ENCODE results near the gene ZBTB45. TPM values are rescaled to one million over a fixed set of nuclear protein-coding genes. Genes with fewer than 3 reads are reported as not detected.

The ZBTB45 gene
- total and polyA plus RNA-seq, 9 of the 15 experiments (the other 6 are each of a cell fraction or from before 2014, with no cell fraction given), result 0.08 to 16.1 (median 1.8) TPM

GRCh38 chr19:58513694-58514563 is 5.7 kb downstream of the ZBTB45 start (continued):
- TF ChIP-seq CCNT2 (IDR thresholded peaks at IDR 0.05; ENCODE audit: borderline replicate concordance, extremely low read depth, insufficient read length, low read depth, low read length) (peak; percentile 69), PHF8 (IDR thresholded peaks at IDR 0.05; ENCODE audit: borderline replicate concordance, low read length) (peak; percentile 54; the same call in 1 of the 2 replicates), RFX1 (IDR thresholded peaks at IDR 0.05) (no peak), SRSF3 (IDR thresholded peaks at IDR 0.05; ENCODE audit: insufficient read depth, low read length) (no peak), SOX6 (IDR thresholded peaks at IDR 0.05) (peak; percentile 66), IRF2 (CRISPR knock-in tag; IDR thresholded peaks at IDR 0.05) (0 out of 2 replicates have a peak, but pooled peaks have one; percentile 16), EGR1 (conservative IDR thresholded peaks at IDR 0.05) (peak; percentile 60), ZNF197 (CRISPR knock-in tag; IDR thresholded peaks at IDR 0.05; ENCODE audit: low read depth) (0 out of 2 replicates have a peak, but pooled peaks have one; percentile 40), ARID2 (IDR thresholded peaks at IDR 0.05) (no peak), RB1 (IDR thresholded peaks at IDR 0.05; ENCODE audit: low read depth) (peak; percentile 98), FUS (optimal IDR thresholded peaks at IDR 0.05; ENCODE audit: low read depth, low read length) (peak; percentile 82), HDAC2 (IDR thresholded peaks at IDR 0.05) (0 out of 2 replicates have a peak, but pooled peaks have one; percentile 38), TRIM24 (IDR thresholded peaks at IDR 0.05) (peak in 1 of 2 experiments; percentile 12; a peak in 1 of 4 replicates), EP400 (IDR thresholded peaks at IDR 0.05) (peak; percentile 87), SMAD1 (IDR thresholded peaks at IDR 0.05; ENCODE audit: low read depth, low read length, partially characterized antibody) (no peak), MBD2 (IDR thresholded peaks at IDR 0.05; ENCODE audit: borderline replicate concordance, low read depth) (no peak), SETDB1 (IDR thresholded peaks at IDR 0.05; ENCODE audit: low read length) (peak; percentile 63), POLR2B (IDR thresholded peaks at IDR 0.05; ENCODE audit: low read depth, partially characterized antibody) (peak; percentile 52), CXXC5 (CRISPR knock-in tag; IDR thresholded peaks at IDR 0.05) (peak; percentile 92)
- TF ChIP-seq, protein P1, sequence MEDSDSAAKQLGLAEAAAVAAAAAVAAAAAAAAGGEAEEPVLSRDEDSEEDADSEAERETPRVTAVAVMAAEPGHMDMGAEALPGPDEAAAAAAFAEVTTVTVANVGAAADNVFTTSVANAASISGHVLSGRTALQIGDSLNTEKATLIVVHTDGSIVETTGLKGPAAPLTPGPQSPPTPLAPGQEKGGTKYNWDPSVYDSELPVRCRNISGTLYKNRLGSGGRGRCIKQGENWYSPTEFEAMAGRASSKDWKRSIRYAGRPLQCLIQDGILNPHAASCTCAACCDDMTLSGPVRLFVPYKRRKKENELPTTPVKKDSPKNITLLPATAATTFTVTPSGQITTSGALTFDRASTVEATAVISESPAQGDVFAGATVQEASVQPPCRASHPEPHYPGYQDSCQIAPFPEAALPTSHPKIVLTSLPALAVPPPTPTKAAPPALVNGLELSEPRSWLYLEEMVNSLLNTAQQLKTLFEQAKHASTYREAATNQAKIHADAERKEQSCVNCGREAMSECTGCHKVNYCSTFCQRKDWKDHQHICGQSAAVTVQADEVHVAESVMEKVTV (CRISPR knock-in tag; IDR thresholded peaks at IDR 0.05), result peak; percentile 46; the same call in 1 of the 2 replicates
- TF ChIP-seq, protein P2, sequence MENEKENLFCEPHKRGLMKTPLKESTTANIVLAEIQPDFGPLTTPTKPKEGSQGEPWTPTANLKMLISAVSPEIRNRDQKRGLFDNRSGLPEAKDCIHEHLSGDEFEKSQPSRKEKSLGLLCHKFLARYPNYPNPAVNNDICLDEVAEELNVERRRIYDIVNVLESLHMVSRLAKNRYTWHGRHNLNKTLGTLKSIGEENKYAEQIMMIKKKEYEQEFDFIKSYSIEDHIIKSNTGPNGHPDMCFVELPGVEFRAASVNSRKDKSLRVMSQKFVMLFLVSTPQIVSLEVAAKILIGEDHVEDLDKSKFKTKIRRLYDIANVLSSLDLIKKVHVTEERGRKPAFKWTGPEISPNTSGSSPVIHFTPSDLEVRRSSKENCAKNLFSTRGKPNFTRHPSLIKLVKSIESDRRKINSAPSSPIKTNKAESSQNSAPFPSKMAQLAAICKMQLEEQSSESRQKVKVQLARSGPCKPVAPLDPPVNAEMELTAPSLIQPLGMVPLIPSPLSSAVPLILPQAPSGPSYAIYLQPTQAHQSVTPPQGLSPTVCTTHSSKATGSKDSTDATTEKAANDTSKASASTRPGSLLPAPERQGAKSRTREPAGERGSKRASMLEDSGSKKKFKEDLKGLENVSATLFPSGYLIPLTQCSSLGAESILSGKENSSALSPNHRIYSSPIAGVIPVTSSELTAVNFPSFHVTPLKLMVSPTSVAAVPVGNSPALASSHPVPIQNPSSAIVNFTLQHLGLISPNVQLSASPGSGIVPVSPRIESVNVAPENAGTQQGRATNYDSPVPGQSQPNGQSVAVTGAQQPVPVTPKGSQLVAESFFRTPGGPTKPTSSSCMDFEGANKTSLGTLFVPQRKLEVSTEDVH (IDR thresholded peaks at IDR 0.05; ENCODE audit: low read depth, partially characterized antibody), result peak; percentile 78
- TF ChIP-seq, protein P3, sequence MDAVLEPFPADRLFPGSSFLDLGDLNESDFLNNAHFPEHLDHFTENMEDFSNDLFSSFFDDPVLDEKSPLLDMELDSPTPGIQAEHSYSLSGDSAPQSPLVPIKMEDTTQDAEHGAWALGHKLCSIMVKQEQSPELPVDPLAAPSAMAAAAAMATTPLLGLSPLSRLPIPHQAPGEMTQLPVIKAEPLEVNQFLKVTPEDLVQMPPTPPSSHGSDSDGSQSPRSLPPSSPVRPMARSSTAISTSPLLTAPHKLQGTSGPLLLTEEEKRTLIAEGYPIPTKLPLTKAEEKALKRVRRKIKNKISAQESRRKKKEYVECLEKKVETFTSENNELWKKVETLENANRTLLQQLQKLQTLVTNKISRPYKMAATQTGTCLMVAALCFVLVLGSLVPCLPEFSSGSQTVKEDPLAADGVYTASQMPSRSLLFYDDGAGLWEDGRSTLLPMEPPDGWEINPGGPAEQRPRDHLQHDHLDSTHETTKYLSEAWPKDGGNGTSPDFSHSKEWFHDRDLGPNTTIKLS (IDR thresholded peaks at IDR 0.05; ENCODE audit: borderline replicate concordance, low read depth), result peak; percentile 51; the same call in 1 of the 2 replicates

Data from K562 (cell line).